Activated T-helper 9 cell treated with anti-CD3 and anti-CD28 coated beads, Interleukin-2, amount 50 U/mL, for 16 hours (primary cell): ENCODE data around the gene C3orf22.
"Not testable (repeated sequence)": the region's sequence is repeated elsewhere in the genome, so short reads cannot be mapped to it uniquely, and the experiment has no call there.

Experiments used
- DNase-seq: peaks from one replicate; pipeline ENCODE4 v3.0.0-alpha.2; 2020; ENCODE audit warnings: low read depth

The C3orf22 gene

GRCh38 chr3:126542340-126543241 lies 16.1 kb downstream of the C3orf22 start:
- no peak for DNase-seq

GRCh38 chr3:126541628-126542339 lies 16.9 kb downstream of the C3orf22 start:
- DNase-seq = no peak

- DNase-seq = no peak
Observed at GRCh38 chr3:126540951-126541627, 17.6 kb downstream of the C3orf22 start.

GRCh38 chr3:126540342-126540849 lies 18.3 kb downstream of the C3orf22 start:
- no peak for DNase-seq

- DNase-seq = no peak
Observed at GRCh38 chr3:126539558-126540250, 19.0 kb downstream of the C3orf22 start.

GRCh38 chr3:126538966-126539365 lies 19.8 kb downstream of the C3orf22 start:
- DNase-seq = no peak

GRCh38 chr3:126538316-126538715 lies 20.4 kb downstream of the C3orf22 start:
- no peak for DNase-seq

GRCh38 chr3:126537730-126538281 lies 20.9 kb downstream of the C3orf22 start:
- DNase-seq = no peak

- DNase-seq = no peak
Observed at GRCh38 chr3:126537116-126537729, 21.5 kb downstream of the C3orf22 start.

- no peak for DNase-seq
Observed at GRCh38 chr3:126536126-126536525, 22.6 kb downstream of the C3orf22 start.

GRCh38 chr3:126535636-126536035 lies 23.1 kb downstream of the C3orf22 start:
- no peak for DNase-seq

GRCh38 chr3:126534716-126535115 lies 24.0 kb downstream of the C3orf22 start:
- not testable (repeated sequence) for DNase-seq

- no peak for DNase-seq
Observed at GRCh38 chr3:126533506-126533905, 25.2 kb downstream of the C3orf22 start.

GRCh38 chr3:126531051-126531330 lies 27.7 kb downstream of the C3orf22 start:
- DNase-seq = no peak

- DNase-seq = no peak
Observed at GRCh38 chr3:126530171-126531050, 28.3 kb downstream of the C3orf22 start.

- no peak for DNase-seq
Observed at GRCh38 chr3:126529585-126530170, 29.1 kb downstream of the C3orf22 start.

- no peak for DNase-seq
Observed at GRCh38 chr3:126528800-126529541, 29.8 kb downstream of the C3orf22 start.

GRCh38 chr3:126528419-126528799 lies 30.3 kb downstream of the C3orf22 start:
- DNase-seq = no peak
